Activated CD4-positive, CD25-positive, alpha-beta regulatory T cell (primary cell): Measurements from ENCODE around the gene GBP5.
"Not testable (repeated sequence)": the region's sequence is repeated elsewhere in the genome, so short reads cannot be mapped to it uniquely, and the experiment has no call there.

Source experiments
- DNase-seq, 4 experiments: peaks; one replicate each; lab custom pipeline; 2025; lab: John Stamatoyannopoulos, UW

GBP5 gene

DNA sequence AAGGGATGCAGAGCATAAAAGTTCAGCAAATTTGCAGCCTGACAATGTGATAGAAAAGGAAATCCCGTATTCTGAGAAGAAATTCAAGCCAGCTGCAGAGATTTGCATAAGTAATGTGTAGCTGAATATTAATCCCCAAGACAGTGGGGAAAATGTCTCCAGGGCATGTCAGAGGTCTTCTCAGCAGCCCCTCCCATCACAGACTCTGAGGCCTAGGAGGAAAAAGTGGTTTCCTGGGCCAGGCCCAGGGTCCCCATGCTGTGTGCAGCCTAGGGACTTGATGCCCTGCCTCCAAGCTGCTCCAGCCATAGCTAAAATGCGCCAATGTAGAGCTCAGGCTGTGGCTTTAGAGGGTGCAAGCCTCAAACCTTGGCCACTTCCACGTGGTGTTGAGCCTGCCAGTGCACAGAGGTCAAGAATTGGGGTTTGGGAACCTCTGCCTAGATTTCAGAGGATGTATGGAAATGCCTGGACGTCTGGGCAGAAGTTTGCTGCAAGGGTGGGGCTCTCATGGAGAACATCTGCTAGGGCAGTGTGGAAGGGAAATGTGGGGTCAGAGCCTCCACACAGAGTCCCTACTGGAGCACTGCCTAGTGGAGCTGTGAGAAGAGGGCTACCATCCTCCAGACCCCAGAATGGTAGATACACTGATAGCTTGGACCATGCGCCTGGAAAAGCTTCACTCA is 11.6 kb upstream of the GBP5 start:
- not testable (repeated sequence) for DNase-seq

DNA sequence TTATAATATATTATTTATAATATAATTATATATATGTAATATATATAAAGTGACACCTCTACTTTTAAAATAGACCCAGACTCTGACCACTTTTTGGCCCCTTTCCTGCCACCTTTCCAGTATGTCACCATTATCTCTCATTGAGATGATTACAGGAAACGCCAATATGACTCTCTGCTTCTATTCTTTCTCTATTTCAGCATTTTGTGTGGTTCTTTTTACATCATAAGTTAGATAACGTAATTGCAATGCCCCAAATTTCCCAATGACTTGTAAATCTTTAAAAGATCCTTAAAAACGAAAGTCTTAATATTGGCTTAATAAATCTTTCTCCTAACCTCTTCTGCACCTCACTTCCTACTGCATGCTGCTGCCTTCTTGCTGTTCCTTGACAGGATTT is 8.1 kb upstream of the GBP5 start:
- DNase-seq: no peak

DNA sequence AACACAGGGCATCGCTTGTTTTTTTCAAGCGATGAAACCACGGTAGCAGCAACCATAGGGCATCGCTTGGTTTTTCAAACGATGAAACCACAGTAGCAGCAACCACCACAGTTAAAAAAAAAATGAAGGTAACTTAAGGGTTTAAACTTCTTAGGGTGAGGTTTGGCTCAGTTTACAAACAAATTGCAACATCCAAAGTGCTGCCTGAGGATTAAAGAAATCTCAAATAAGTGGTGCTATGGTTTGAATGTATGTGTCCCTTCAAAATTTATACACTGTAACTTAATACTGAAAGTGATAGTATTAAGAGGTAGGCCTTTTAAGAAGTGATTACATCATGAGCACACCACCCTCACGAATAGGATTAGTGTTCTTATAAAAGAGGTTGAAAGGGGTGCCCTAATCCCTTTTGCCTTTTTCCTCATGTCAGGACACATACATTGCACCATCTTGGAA is 6.4 kb upstream of the GBP5 start:
- DNase-seq: no peak

DNA sequence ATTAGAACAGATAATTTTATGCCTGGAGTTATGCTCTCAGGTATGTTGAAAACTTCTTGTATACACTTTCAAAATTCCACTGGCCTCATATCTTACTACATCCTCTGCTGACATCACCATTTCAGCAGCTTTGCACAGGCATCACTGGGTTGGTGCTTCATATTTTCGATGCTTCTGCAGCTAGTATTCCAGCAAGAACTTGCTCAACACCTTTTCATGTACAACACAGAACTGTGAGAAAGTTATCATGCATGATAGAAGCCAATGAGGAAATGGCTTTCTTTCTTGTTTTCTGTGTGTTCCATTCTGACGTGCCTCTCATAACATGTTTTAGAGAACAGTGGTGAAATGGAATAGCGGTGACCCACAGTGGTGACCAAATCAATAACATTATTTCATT is 5.1 kb upstream of the GBP5 start:
- DNase-seq: no peak

DNA sequence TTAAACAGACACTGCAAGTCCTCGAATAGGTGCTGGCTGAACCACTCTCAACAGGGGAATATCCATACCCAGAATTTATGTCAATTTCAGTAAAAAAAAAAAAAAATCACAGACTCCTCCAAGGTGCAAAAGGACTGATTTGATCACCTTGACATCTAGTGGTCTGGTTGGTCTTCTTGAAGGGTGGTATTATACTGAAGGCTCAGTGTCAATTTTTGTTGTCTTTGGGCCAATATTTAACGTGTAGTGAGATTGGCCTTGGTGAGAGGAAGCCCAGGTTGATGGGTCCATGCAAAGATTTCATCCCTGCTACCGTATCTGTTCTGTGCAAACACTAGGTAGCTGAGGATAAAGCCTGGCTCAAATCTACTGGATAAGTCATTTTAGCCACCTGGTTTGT is 4.0 kb upstream of the GBP5 start:
- no peak for DNase-seq

DNA sequence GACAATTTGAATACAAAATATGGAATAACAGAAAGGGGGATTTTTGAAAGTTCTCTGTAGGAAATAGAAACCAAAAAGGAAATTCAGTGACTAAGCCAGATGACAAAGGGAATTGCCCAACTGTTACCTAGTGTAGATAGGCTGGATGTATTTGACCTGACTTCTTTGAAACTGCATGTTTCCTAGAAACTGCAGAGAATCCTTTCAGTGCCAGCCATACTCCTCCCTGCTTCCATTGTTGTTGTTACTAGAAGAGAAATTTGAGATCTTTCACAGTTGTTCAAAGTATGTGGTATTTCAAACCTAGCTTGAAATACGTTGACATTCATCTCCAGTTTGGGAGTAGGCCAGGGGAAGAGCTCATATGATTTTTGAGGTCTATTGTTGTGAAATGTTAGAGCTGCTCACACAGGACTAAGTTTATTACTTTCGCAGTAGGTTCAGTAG is 1.8 kb upstream of the GBP5 start:
- no peak for DNase-seq

DNA sequence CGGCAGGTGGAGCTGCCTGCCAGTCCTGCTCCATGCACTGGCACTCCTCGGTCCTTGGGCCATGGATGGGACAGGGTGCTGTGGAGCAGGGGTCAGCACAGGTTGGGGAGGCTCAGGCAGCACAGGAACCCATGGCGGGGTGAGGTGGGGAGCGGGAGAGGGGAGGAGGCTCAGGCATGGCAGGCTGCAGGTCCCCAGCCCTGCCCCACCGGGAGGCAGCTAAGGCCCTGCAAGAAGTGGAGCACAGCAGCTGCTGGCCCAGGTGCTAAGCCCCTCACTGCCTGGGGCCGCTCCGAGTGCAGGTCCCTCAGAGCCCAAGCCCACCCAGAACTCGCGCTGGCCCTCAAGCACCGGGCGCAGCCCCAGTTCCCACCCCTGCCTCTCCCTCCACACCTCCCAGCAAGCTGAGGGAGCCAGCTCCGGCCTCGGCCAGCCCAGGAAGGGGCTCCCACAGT is 691 bp upstream of the GBP5 start:
- DNase-seq: no peak

DNA sequence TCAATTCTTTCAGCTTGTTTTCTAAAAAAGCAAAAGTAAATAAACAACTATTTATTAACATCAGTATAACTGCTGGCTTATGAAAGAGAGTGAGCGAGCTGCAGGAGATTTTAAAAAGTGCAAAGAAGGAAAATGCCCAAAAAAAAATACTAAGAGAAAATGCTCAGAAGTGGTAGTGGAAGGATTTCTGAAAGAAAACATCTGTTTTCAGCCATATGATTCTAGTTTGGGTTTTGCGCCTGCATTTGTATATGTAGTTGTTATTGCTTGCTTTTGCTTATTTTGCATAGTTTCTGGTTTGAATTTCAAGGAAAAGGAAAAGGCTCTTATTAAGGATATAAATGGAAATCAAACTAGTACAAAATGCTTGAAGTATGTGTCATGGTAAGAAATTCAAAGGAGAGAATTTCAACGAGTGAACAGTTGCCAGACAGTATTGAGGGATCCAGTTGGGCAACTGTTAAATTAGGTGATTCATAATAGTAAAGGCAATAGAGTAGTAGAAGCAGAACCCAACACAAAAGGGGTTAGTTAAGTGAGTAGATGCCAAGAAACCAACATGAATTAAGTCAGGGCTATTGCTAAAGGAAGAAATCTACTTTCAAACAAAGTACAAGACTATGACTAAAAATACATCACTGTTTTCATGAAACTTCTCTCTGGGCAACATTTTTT is 1.2 kb downstream of the GBP5 start:
- no peak for DNase-seq

DNA sequence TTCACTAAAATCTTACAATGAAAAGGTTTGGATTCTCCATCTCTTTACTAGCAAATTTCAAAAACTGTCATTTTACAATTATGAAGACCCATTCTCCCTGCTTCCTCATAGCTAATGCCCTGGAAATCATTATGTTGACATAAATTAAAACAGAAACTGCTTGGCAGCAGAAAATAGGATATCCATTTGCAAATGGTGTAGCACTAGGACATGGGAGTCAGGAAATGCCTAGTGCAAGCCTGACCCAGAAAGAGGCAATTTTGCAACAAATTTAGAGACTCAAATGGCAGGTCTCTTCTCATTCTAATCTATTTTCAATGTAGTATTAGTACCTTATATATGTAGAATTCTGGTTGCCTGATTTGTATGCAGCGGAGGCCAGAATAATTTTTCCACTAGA is 2.2 kb downstream of the GBP5 start:
- DNase-seq: no peak

DNA sequence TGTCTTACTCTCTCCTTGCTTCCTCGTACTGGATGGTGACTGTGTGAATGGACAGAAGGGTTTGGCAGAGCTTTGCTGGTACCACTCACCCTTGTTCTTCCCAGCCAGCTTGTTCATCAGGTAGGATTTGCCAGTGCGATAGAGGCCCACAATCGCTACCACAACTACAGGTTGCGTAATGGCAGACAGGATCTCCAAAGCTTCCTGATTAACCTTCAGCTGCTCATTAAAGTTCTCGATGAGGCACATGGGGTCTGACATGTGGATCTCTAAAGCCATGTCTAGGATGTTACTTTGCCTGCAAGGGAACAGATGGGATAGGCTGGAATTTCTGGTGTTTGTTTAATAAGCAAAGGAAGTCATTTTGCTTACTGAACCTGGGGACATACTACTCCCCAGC is 3.4 kb downstream of the GBP5 start:
- no peak for DNase-seq

DNA sequence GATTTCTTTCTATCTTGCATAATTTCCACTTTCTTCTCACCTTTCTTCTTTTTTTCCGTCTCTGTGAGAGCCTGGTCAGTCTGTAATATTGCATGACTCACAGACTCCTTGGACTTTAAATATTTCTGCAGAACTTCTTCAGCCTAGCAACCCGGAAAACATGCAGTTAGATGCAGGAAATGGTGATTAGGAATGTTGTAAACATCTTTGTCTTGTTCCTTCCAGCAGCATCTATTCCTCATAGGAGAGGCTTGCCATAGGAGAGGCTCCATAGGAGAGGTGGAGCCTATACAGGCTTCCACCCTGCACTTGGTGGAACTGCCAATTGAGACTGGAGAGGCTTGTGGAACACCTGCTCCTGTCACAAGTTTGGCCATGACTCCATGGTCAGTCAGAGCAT is 10.0 kb downstream of the GBP5 start:
- no peak for DNase-seq

DNA sequence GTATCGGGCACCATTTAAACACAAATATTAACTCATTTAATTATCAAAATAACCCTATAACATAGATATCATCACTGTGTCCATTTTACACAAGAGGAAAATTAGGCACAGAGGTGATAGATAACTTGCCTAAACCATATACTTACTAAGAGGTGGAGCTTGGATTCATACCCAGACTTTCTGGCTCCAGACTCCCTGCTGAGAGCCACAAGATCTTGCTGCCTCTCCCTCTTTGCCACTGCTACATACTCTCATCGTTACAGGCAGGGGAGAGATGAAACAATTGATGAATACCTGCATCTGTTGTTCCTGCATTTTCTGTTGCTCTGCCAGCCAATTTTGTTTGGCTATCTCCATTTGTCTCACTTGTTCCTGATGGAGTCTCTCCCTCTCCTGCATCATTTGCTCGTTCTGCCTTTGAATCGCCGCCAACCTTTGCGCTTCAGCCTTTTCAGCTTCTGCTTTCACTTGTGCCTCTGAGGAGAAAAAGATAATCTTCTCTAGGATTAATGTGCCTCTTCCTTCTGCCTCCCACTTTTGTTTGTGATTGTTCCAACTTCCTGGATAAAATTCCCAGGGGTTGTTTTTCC is 10.6 kb downstream of the GBP5 start:
- DNase-seq: no peak

DNA sequence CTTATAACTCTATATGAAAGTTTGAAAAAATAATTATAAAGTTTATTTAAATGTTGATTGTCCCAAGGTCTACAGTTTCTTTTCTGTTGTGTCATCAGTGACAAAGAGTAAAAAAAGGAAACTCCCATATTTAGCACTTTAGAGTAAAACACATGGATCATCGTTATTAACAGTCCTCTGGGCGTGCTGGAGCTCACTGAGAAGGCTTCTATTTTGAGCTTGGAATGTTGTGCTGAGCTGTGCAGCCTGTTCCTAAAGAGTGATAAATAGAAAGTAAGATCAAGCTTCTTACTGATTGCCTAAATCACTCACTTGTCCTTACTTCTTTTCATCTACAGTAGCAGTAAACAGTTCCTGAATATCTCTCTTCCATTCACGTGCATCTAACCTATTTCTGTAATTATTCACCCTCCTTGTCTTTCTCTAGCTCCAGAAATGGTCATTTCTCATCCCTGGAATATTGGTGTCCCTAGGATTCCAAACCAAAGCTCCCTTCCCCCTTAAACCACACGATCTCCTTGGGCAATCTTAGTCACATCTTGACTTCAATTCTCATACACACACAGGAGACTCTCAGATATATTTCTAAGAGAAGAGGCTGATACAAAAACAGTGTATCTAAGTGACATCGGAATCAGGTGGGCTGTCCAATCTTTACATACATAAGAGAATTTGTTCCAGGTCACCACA is 11.9 kb downstream of the GBP5 start:
- no peak for DNase-seq

DNA sequence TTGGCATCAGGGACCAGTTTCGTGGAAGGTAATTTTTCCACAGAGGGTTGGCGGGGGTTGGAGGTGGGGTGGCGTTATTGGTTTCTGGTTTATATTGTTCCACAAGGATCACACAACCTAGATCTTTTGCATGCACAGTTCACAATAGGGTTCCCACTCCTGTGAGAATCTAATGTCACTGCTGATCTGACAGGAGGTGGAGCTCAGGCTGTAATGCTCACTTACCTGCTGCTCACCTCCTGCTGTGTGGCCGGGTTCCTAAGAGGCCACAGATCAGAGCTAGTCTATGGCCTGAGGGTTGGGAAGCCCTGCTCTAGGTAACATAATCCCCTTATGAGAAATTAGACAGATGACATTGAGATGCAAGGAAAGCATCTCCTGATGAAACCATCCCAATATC is 12.6 kb downstream of the GBP5 start:
- no peak for DNase-seq

DNA sequence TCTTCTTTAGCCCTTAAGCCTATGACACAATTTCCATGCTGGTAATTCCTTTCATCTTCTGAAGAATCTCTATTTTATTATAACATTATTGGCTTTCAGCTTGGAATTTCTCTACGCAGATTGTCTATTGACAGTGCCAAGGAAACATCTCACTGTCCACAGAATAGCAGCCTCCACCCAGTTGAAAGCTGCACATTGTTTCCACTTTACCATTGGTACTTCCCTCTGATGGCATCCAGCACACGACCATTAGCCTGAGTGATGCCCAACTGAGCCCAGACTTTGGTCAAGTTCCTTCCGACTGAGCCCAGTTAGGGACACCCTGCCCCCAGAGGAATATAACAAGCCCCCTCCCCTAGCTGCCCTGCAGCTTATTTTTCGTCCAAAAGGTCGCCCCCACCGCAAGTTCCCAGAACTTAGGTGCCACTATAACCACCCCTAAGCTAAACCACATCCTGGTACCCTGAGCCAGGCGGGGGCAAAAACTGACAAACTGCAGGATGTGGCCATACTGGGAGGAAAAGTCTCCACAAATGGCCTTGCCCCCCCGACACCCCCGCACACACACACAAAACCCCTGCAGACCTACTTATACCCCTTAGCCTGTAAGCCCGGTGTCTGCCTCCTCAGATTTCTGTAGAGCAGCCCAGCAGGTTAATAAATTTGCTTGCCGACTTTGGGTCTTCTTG is 13.2 kb downstream of the GBP5 start:
- peak in 2 of 4 experiments; percentile 20 to 36 for DNase-seq

DNA sequence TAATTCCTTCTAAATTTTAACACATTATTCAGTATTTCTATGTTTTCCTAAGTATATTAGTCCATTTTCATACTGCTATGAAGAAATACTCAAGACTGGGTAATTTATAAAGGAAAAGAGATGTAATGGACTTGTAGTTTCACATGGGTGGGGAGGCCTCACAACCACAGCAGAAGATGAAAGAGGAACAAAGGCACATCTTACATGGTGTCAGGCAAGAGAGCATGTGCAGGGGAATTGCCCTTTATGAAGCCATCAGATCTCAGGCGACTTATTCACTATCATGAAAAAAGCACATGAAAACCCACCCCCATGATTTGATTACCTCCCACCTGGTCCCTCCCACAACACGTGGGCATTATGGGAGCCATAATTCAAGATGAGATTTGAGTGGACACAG is 15.6 kb downstream of the GBP5 start:
- DNase-seq: no peak

DNA sequence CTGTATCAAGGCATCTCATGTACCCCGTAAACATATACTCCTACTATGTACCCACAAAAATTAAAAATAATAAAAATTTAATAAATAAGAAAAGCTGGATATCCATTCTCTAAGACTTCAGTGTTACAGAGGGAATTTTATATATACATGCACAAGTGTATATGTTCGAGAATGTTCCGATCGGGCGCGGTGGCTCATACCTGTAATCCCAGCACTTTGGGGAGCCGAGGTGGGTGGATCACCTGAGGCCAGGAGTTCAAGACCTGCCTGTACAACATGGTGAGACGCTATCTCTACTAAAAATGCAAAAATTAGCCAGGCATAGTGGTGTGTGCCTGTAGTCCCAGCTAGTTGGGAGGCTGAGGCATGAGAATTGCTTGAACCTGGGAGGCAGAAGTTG is 17.1 kb downstream of the GBP5 start:
- DNase-seq: not testable (repeated sequence)

DNA sequence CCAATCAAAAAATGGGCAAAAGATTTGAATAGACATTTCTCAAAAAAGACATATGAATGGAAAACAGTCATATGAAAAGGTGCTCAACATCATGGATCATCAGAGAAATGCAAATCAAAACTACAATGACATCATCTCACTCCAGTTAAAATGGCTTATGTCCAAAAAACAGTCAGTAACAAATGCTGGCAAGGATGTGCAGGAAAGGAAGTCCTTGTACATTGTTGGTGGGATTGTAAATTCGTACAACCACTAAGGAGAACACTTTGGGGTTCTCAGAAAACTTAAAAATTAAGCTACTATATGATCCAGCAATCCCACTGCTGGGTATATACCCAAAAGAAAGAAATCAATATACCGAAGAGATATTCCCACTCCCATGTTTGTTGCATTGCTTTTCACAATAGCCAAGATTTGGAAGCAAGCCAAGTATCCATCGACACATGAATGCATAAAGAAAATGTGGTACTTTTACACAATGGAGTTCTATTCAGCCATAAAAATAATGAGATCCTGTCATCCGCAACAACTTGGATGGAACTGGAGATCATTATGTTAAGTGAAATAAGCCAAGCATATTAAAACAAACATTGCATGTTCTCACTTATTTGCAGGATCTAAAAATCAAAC is 17.9 kb downstream of the GBP5 start:
- DNase-seq: no peak

DNA sequence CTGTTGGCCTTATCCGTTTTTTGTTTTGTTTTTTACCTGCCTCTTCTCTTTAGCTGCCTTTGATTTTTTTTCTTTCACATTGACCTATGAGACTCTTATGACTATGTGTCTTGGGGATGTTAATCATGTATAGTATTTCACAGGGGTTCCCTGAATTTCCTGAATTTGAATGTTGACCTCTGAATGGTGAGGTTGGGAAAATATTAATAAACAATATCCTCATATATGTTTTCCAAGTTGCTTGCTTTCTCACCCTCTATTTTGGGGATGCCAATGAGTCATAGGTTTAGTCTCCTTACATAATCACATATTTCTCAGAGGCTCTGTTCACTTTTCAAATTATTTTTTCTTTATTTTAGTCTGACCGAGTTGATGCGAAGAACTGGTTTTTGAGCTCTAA is 29.6 kb downstream of the GBP5 start:
- no peak for DNase-seq
